Body of pancreas (tissue), 4 donors: ENCODE measurements around the gene IP6K2. TPM values are rescaled to one million over a fixed set of nuclear protein-coding genes. Genes with fewer than 3 reads are reported as not detected.

ENCODE experiments used
- ATAC-seq: fragments of 150-250 bp; one replicate; pipeline ENCODE4 v1.9.1; 2016
- DNase-seq, 4 donors: peaks; one replicate each; pipeline ENCODE4 v3.0.0-alpha.2; 2019
- H3K27ac ChIP-seq, 4 donors: fragments of 200-600 bp; sonication (generic); 1 replicate in 3 of 4; 2 replicates in 1 of 4; pipeline versions ENCODE4 v1.5.1 to v1.6.1; 2016 to 2019; ENCODE audit warnings: mild to moderate bottlenecking in 1 of 4, mixed read lengths in 1 of 4, moderate library complexity in 1 of 4
- H3K27me3 ChIP-seq, 2 donors: fragments of 200-600 bp; sonication (generic); one replicate each; pipeline ENCODE4 v1.6.0; 2016; ENCODE audit warnings: mild to moderate bottlenecking in 1 of 2
- H3K36me3 ChIP-seq, 2 donors: fragments of 200-600 bp; sonication (generic); replicated peaks in 1 of 2; 2 replicates each; pipeline ENCODE4 v1.5.1; 2016; ENCODE audit warnings: low read depth in 2 of 2; ENCODE audit not compliant: insufficient read depth in 1 of 2
- H3K4me1 ChIP-seq: fragments of 200-600 bp; sonication (generic); one replicate; pipeline ENCODE4 v1.6.0; 2016
- H3K4me3 ChIP-seq, 2 donors: fragments of 200-600 bp; sonication (generic); 1 replicate in 1 of 2; 2 replicates in 1 of 2; pipeline ENCODE4 v1.5.1; 2016 to 2019
- H3K9me3 ChIP-seq, 3 donors: fragments of 200-600 bp; sonication (generic); 1 replicate in 2 of 3; 2 replicates in 1 of 3; pipeline ENCODE4 v1.5.1; 2016
- CTCF ChIP-seq, 7 experiments: fragments of 450-650 bp in 4 of 7; fragments of 200-600 bp in 3 of 7; sonication (generic) in 3 of 7; IDR thresholded peaks; one replicate each; pipeline ENCODE4 v1.5.1; 2016 to 2019; ENCODE audit warnings: antibody characterized with exemption in 7 of 7
- POLR2A ChIP-seq, 3 donors: fragments of 450-650 bp; IDR thresholded peaks; one replicate each; pipeline ENCODE4 v1.6.1; 2016; ENCODE audit warnings: antibody characterized with exemption in 3 of 3, mild to moderate bottlenecking in 2 of 3
- WGBS, 2 donors: methylation state at CpG; one replicate each; pipeline ENCODE4 v1.1.5; 2017; 5-methylcytosine and 5-hydroxymethylcytosine counted together
- intact Hi-C: fragments of 100-400 bp; cut with DNase I; formaldehyde crosslinking; loops from one replicate; pipeline ENCODE4 v1.15.1; 2023
- total RNA-seq, 2 donors: library from RNA; depleted of rRNA; stranded (reverse); fragments of >200 nt; gene quantifications; one replicate each; pipeline ENCODE4 v1.1.0, GENCODE V29; 2016

Gene IP6K2
- total RNA-seq, 2 donors from 2014 or later = 67.5 to 138 TPM

GRCh38 chr3:48684480-48685143 lies 32.4 kb downstream of the IP6K2 start:
- peak in 2 of 4 donors; percentile 30 to 49 for DNase-seq

GRCh38 chr3:48684054-48684349 lies 33.0 kb downstream of the IP6K2 start:
- no peak overlapping the region for H3K27ac ChIP-seq
- intact Hi-C loops = no loop called here
- no peak for DNase-seq

More at GRCh38 chr3:48684480-48685143, 32.4 kb downstream of the IP6K2 start:
- intact Hi-C loops = no loop called here
- TF ChIP-seq POLR2A (IDR thresholded peaks at IDR 0.05) (no peak), CTCF (IDR thresholded peaks at IDR 0.05) (no peak)
- peak overlapping the region in 1 of 4 donors; percentile 14 for H3K27ac ChIP-seq
- H3K4me3 ChIP-seq = no peak overlapping the region
- H3K9me3 ChIP-seq = no peaks in the 10 kb centered on the region
- H3K36me3 ChIP-seq = peaks cover 0 to 18% of the 10 kb centered on the region in 2 donors
- no peaks in the 10 kb centered on the region for H3K27me3 ChIP-seq
- 38 to 63% methylated on average over 6 to 7 of the region's 7 CpGs for WGBS, 2 donors
- no peak for ATAC-seq
- peaks cover 21% of the 10 kb centered on the region for H3K4me1 ChIP-seq

GRCh38 chr3:48682786-48683185 lies 34.2 kb downstream of the IP6K2 start:
- Histone ChIP-seq H3K27ac (no peak overlapping the region), H3K4me1 (peaks cover 21% of the 10 kb centered on the region), H3K27me3 (no peaks in the 10 kb centered on the region), H3K9me3 (no peaks in the 10 kb centered on the region), H3K4me3 (no peak overlapping the region), H3K36me3 (peaks cover 0 to 5% of the 10 kb centered on the region in 2 donors)
- no peak for DNase-seq
- intact Hi-C loops = no loop called here
- ATAC-seq = no peak
- TF ChIP-seq CTCF (IDR thresholded peaks at IDR 0.05) = no peak
- no peak for TF ChIP-seq POLR2A (IDR thresholded peaks at IDR 0.05)
- 80 to 89% methylated on average over 9 of the region's 9 CpGs for WGBS, 2 donors

More at GRCh38 chr3:48684054-48684349, 33.0 kb downstream of the IP6K2 start:
- WGBS, 2 donors = 66 to 74% methylated on average over 8 of the region's 8 CpGs
- TF ChIP-seq CTCF (IDR thresholded peaks at IDR 0.05) (no peak), POLR2A (IDR thresholded peaks at IDR 0.05) (no peak)
- H3K4me1 ChIP-seq = peaks cover 21% of the 10 kb centered on the region
- peaks cover 0 to 13% of the 10 kb centered on the region in 2 donors for H3K36me3 ChIP-seq
- no peak for ATAC-seq
- H3K9me3 ChIP-seq = no peaks in the 10 kb centered on the region
- no peaks in the 10 kb centered on the region for H3K27me3 ChIP-seq
- H3K4me3 ChIP-seq = no peak overlapping the region

GRCh38 chr3:48681974-48682610 lies 34.9 kb downstream of the IP6K2 start:
- no peaks in the 10 kb centered on the region for H3K9me3 ChIP-seq
- H3K4me1 ChIP-seq = peaks cover 21% of the 10 kb centered on the region
- no peak overlapping the region for H3K4me3 ChIP-seq
- 94 to 100% methylated on average over 14 of the region's 17 CpGs for WGBS, 2 donors
- TF ChIP-seq CTCF (IDR thresholded peaks at IDR 0.05) = no peak
- no peak for TF ChIP-seq POLR2A (IDR thresholded peaks at IDR 0.05)
- intact Hi-C loops = no loop called here
- no peak for ATAC-seq
- H3K27ac ChIP-seq = no peak overlapping the region
- no peaks in the 10 kb centered on the region for H3K27me3 ChIP-seq
- H3K36me3 ChIP-seq = peaks cover 0 to 2% of the 10 kb centered on the region in 2 donors
- no peak for DNase-seq

GRCh38 chr3:48681541-48681880 lies 35.5 kb downstream of the IP6K2 start:
- ATAC-seq (no peak), DNase-seq (no peak)
- TF ChIP-seq POLR2A (IDR thresholded peaks at IDR 0.05) (no peak), CTCF (IDR thresholded peaks at IDR 0.05) (no peak)
- Histone ChIP-seq H3K36me3 (peaks cover 0 to 2% of the 10 kb centered on the region in 2 donors), H3K27me3 (no peaks in the 10 kb centered on the region), H3K4me1 (peaks cover 21% of the 10 kb centered on the region), H3K9me3 (no peaks in the 10 kb centered on the region), H3K27ac (no peak overlapping the region), H3K4me3 (no peak overlapping the region)
- intact Hi-C loops = no loop called here
- WGBS, 2 donors = 80 to 90% methylated on average over 2 to 7 of the region's 7 CpGs
